Chondrocyte (in vitro differentiated cells): Measurements from ENCODE around the gene CFD. TPM values are rescaled to one million over a fixed set of nuclear protein-coding genes. Genes with fewer than 3 reads are reported as not detected.

ENCODE experiments used
- DNase-seq: peaks from one replicate; pipeline ENCODE4 v3.0.0; 2021; ENCODE audit warnings: mixed read lengths, low spot score
- H3K27ac Mint-ChIP-seq: one replicate; pipeline ENCODE4 v1.8.0; 2021; ENCODE audit warnings: mild to moderate bottlenecking, moderate library complexity, mixed read lengths; ENCODE audit not compliant: unreplicated experiment
- H3K27me3 Mint-ChIP-seq: 2 replicates; pipeline ENCODE4 v1.8.0; 2021; ENCODE audit warnings: low read depth, mixed read lengths
- H3K36me3 Mint-ChIP-seq: 2 replicates; pipeline ENCODE4 v1.8.0; 2021; ENCODE audit warnings: low read depth, mixed read lengths
- H3K4me1 Mint-ChIP-seq: 2 replicates; pipeline ENCODE4 v1.8.0; 2021; ENCODE audit warnings: low read depth, mild to moderate bottlenecking, mixed read lengths
- H3K4me3 Mint-ChIP-seq: one replicate; pipeline ENCODE4 v1.8.0; 2021; ENCODE audit warnings: mild to moderate bottlenecking, moderate library complexity, mixed read lengths; ENCODE audit not compliant: unreplicated experiment
- H3K9me3 Mint-ChIP-seq: 2 replicates; pipeline ENCODE4 v1.8.0; 2021; ENCODE audit warnings: low read depth, mixed read lengths
- CTCF ChIP-seq: fragments of 200-600 bp; sonication (generic); IDR thresholded peaks from 2 replicates; pipeline ENCODE4 v1.5.0; 2021; ENCODE audit warnings: antibody characterized with exemption, mild to moderate bottlenecking, moderate library complexity
- total RNA-seq: library from RNA; stranded (reverse); gene quantifications from 3 replicates; pipeline ENCODE4 v1.2.1, GENCODE V29; 2021

CFD gene
- total RNA-seq, 1 donor from 2014 or later, result 1.8 TPM

GRCh38 chr19:827710-828321, 31.6 kb upstream of the CFD start, which contains the start of gene AZU1:
Gene AZU1, plus strand, starts transcription at chr19:827837. Its CDS starts 10 bp downstream, at chr19:827847.
- Mint-ChIP-seq H3K4me1 (no peaks in the 10 kb centered on the region), H3K27me3 (no peaks in the 10 kb centered on the region), H3K36me3 (no peaks in the 10 kb centered on the region), H3K9me3 (no peaks in the 10 kb centered on the region), H3K27ac (no peak within 1 kb of the TSS), H3K4me3 (no peak within 1 kb of the TSS)
- peak; percentile 87 for DNase-seq
- TF ChIP-seq CTCF, result no peak

GRCh38 chr19:829129-829758, 30.2 kb upstream of the CFD start:
- no peaks in the 10 kb centered on the region for H3K36me3 Mint-ChIP-seq

GRCh38 chr19:831407-832369, 27.8 kb upstream of the CFD start:
- Mint-ChIP-seq H3K9me3 (no peaks in the 10 kb centered on the region), H3K4me3 (no peak overlapping the region), H3K4me1 (peaks cover 3% of the 10 kb centered on the region), H3K27me3 (peaks cover 4% of the 10 kb centered on the region), H3K36me3 (no peaks in the 10 kb centered on the region), H3K27ac (no peak overlapping the region)
- TF ChIP-seq CTCF, result no peak
- DNase-seq, result peak; percentile 61

More at GRCh38 chr19:829129-829758, 30.2 kb upstream of the CFD start:
- DNase-seq, result no peak
- Mint-ChIP-seq H3K27me3 (no peaks in the 10 kb centered on the region), H3K4me3 (no peak overlapping the region), H3K27ac (no peak overlapping the region), H3K4me1 (peaks cover 2% of the 10 kb centered on the region), H3K9me3 (no peaks in the 10 kb centered on the region)
- TF ChIP-seq CTCF, result no peak

- no peak for TF ChIP-seq CTCF
- Mint-ChIP-seq H3K4me1 (peaks cover 3% of the 10 kb centered on the region), H3K9me3 (no peaks in the 10 kb centered on the region), H3K36me3 (no peaks in the 10 kb centered on the region), H3K27ac (no peak overlapping the region), H3K27me3 (peaks cover 4% of the 10 kb centered on the region), H3K4me3 (no peak overlapping the region)
- no peak for DNase-seq
These were observed 25.2 kb upstream of the CFD start for GRCh38 chr19:834216-834615.

GRCh38 chr19:835210-835810, 24.2 kb upstream of the CFD start:
- H3K36me3 Mint-ChIP-seq, result no peaks in the 10 kb centered on the region
- peaks cover 4% of the 10 kb centered on the region for H3K27me3 Mint-ChIP-seq
- H3K9me3 Mint-ChIP-seq, result no peaks in the 10 kb centered on the region
- no peak for TF ChIP-seq CTCF
- no peak overlapping the region for H3K4me3 Mint-ChIP-seq
- peaks cover 3% of the 10 kb centered on the region for H3K4me1 Mint-ChIP-seq
- no peak for DNase-seq
- no peak overlapping the region for H3K27ac Mint-ChIP-seq
